ENCODE data around the gene PEX1.

GRCh38 chr7:92496876-92497275 is 31.4 kb downstream of the PEX1 start:
- TF ChIP-seq ZNF768 (tag by site-specific recombination; IDR thresholded peaks at IDR 0.05) (no peak), ZNF426 (tag by site-specific recombination; IDR thresholded peaks at IDR 0.05) (no peak), ZNF585B (tag by site-specific recombination; IDR thresholded peaks at IDR 0.05) (no peak), CTCF (tag by site-specific recombination; IDR thresholded peaks at IDR 0.05) (no peak)
